H1 (cell line): ENCODE results near the gene PTGDS. TPM values are rescaled to one million over a fixed set of nuclear protein-coding genes. Genes with fewer than 3 reads are reported as not detected.

Source experiments
- CTCF ChIA-PET: fragments of 300-600 bp; sonication (Branson Sonifier 250); formaldehyde crosslinking; loops from one replicate; lab custom pipeline; 2021; ENCODE audit not compliant: partially characterized antibody; lab: Charles Lee
- POLR2A ChIA-PET: fragments of 300-600 bp; sonication (Branson Sonifier 250); formaldehyde crosslinking; loops from one replicate; lab custom pipeline; 2021; ENCODE audit warnings: inconsistent platforms; ENCODE audit not compliant: partially characterized antibody; lab: Charles Lee
- DNase-seq, 2 experiments: peaks; one replicate each; pipeline versions ENCODE4 v3.0.0 to v3.0.0-alpha.2; 2010 to 2022; ENCODE audit warnings: low spot score in 2 of 2, low read depth in 1 of 2, mixed read lengths in 1 of 2
- FAIRE-seq: peaks from 2 replicates; lab custom pipeline; 2011; peaks lifted over from hg19 to GRCh38; lab: Jason Lieb, UNC
- H2AFZ ChIP-seq: 2 replicates; pipeline ENCODE4 v1.8.1; 2012; ENCODE audit warnings: low read length, inconsistent platforms
- H2AK5ac ChIP-seq: 2 replicates; pipeline ENCODE4 v1.6.1; 2013; ENCODE audit warnings: low read depth, low read length
- H2BK120ac ChIP-seq: replicated peaks from 2 replicates; pipeline ENCODE3; 2013; ENCODE audit warnings: low read depth, low read length, inconsistent platforms
- H2BK12ac ChIP-seq: 2 replicates; pipeline ENCODE4 v1.6.1; 2013; ENCODE audit warnings: low read depth, low read length
- H2BK15ac ChIP-seq: 2 replicates; pipeline ENCODE4 v1.6.1; 2013; ENCODE audit warnings: low read length
- H2BK20ac ChIP-seq: 2 replicates; pipeline ENCODE4 v1.6.1; 2013; ENCODE audit warnings: low read length
- H2BK5ac ChIP-seq: 2 replicates; pipeline ENCODE4 v1.6.1; 2013; ENCODE audit warnings: low read depth, low read length
- H3K14ac ChIP-seq: 2 replicates; pipeline ENCODE4 v1.6.1; 2013; ENCODE audit warnings: inconsistent platforms; ENCODE audit not compliant: insufficient read length
- H3K18ac ChIP-seq: 2 replicates; pipeline ENCODE4 v1.6.1; 2013; ENCODE audit warnings: low read length; ENCODE audit errors: extremely low read depth
- H3K23ac ChIP-seq: 2 replicates; pipeline ENCODE4 v1.6.1; 2013; ENCODE audit warnings: inconsistent platforms; ENCODE audit not compliant: insufficient read length
- H3K23me2 ChIP-seq: 2 replicates; pipeline ENCODE4 v1.6.1; 2013; ENCODE audit warnings: low read depth, low read length
- H3K27ac ChIP-seq: 2 replicates; pipeline ENCODE4 v1.6.1; 2011; ENCODE audit warnings: low read depth, low read length, inconsistent platforms
- H3K27me3 ChIP-seq, 4 experiments: replicated peaks in 1 of 4; 1 replicate in 1 of 4; 2 replicates in 3 of 4; pipeline versions ENCODE4 v1.6.1 to v1.8.1; 2011 to 2013; ENCODE audit warnings: low read length in 3 of 4, mild to moderate bottlenecking in 3 of 4, inconsistent platforms in 2 of 4, mixed read lengths in 2 of 4, moderate library complexity in 1 of 4; ENCODE audit not compliant: control insufficient read depth in 3 of 4, insufficient read depth in 3 of 4; ENCODE audit errors: extremely low read depth in 1 of 4
- H3K36me3 ChIP-seq, 4 experiments: 2 replicates each; pipeline versions ENCODE4 v1.6.1 to v1.8.1; 2011 to 2013; ENCODE audit warnings: mild to moderate bottlenecking in 4 of 4, low read length in 3 of 4, moderate library complexity in 2 of 4, control low read depth in 1 of 4, inconsistent platforms in 1 of 4; ENCODE audit not compliant: insufficient read depth in 4 of 4, control insufficient read depth in 2 of 4
- H3K4ac ChIP-seq: replicated peaks from 2 replicates; pipeline ENCODE3; 2013; ENCODE audit warnings: low read length, low read depth, mixed read lengths, inconsistent platforms; ENCODE audit not compliant: insufficient read length
- H3K4me1 ChIP-seq, 4 experiments: replicated peaks in 1 of 4; 1 replicate in 1 of 4; 2 replicates in 3 of 4; pipeline versions ENCODE4 v1.6.1 to v1.8.1; 2011 to 2013; ENCODE audit warnings: low read length in 3 of 4, inconsistent platforms in 2 of 4, mixed read lengths in 1 of 4; ENCODE audit not compliant: insufficient read depth in 4 of 4, control insufficient read depth in 3 of 4
- H3K4me2 ChIP-seq, 2 experiments: 2 replicates each; pipeline versions ENCODE4 v1.6.1 to v1.8.1; 2011 to 2013; ENCODE audit warnings: low read depth in 2 of 2, low read length in 2 of 2, control low read depth in 1 of 2, inconsistent platforms in 1 of 2, mild to moderate bottlenecking in 1 of 2; ENCODE audit not compliant: insufficient read depth in 1 of 2
- H3K4me3 ChIP-seq, 4 experiments: fragments of 200-600, 300-600 bp in 1 of 4; sonication (generic), shearing (Covaris generic), sonication (Bioruptor Twin) in 1 of 4; 2 replicates each; pipeline versions ENCODE4 v1.5.1 to v1.8.1; 2011 to 2016; ENCODE audit warnings: low read length in 4 of 4, low read depth in 3 of 4, control low read depth in 2 of 4, inconsistent platforms in 2 of 4, mild to moderate bottlenecking in 2 of 4, mixed read lengths in 1 of 4, moderate library complexity in 1 of 4; ENCODE audit not compliant: insufficient read depth in 2 of 4; ENCODE audit errors: extremely low read depth in 1 of 4
- H3K56ac ChIP-seq: replicated peaks from 2 replicates; pipeline ENCODE3; 2013; ENCODE audit warnings: low read depth, mild to moderate bottlenecking, mixed read lengths, low read length, inconsistent platforms; ENCODE audit not compliant: insufficient read length
- H3K79me1 ChIP-seq: 2 replicates; pipeline ENCODE4 v1.6.1; 2013; ENCODE audit warnings: low read depth, low read length, control low read depth
- H3K79me2 ChIP-seq, 2 experiments: 2 replicates each; pipeline versions ENCODE4 v1.6.1 to v1.8.1; 2012 to 2013; ENCODE audit warnings: low read length in 2 of 2, mild to moderate bottlenecking in 2 of 2, inconsistent platforms in 1 of 2; ENCODE audit not compliant: insufficient read depth in 2 of 2, control insufficient read depth in 1 of 2
- H3K9ac ChIP-seq, 4 experiments: replicated peaks in 1 of 4; 1 replicate in 1 of 4; 2 replicates in 3 of 4; pipeline versions ENCODE4 v1.6.1 to v1.8.1; 2011 to 2013; ENCODE audit warnings: low read depth in 3 of 4, low read length in 3 of 4, control low read depth in 2 of 4, mild to moderate bottlenecking in 2 of 4, moderate library complexity in 2 of 4, inconsistent platforms in 1 of 4; ENCODE audit errors: extremely low read depth in 1 of 4
- H3K9me3 ChIP-seq, 2 experiments: 2 replicates each; pipeline versions ENCODE4 v1.6.1 to v1.8.1; 2012 to 2013; ENCODE audit warnings: mild to moderate bottlenecking in 2 of 2, moderate library complexity in 2 of 2, control low read depth in 1 of 2, inconsistent platforms in 1 of 2, low read depth in 1 of 2, low read length in 1 of 2, mixed read lengths in 1 of 2; ENCODE audit not compliant: insufficient read depth in 2 of 2
- H4K20me1 ChIP-seq, 2 experiments: replicated peaks in 1 of 2; 2 replicates each; pipeline versions ENCODE3 to v1.8.1; 2011 to 2013; ENCODE audit warnings: inconsistent platforms in 2 of 2, low read length in 2 of 2, mild to moderate bottlenecking in 1 of 2; ENCODE audit not compliant: insufficient read depth in 2 of 2, control insufficient read depth in 1 of 2
- H4K5ac ChIP-seq: 2 replicates; pipeline ENCODE4 v1.6.1; 2013; ENCODE audit warnings: low read length, low read depth, mixed read lengths, inconsistent platforms; ENCODE audit not compliant: insufficient read length
- H4K8ac ChIP-seq: 2 replicates; pipeline ENCODE4 v1.8.0; 2013; ENCODE audit warnings: mild to moderate bottlenecking, moderate library complexity, low read length, inconsistent platforms; ENCODE audit not compliant: insufficient read depth; ENCODE audit errors: extremely low read depth
- H4K91ac ChIP-seq: replicated peaks from 2 replicates; pipeline ENCODE3; 2013; ENCODE audit warnings: low read length, mixed read lengths, inconsistent platforms; ENCODE audit not compliant: insufficient read length
- CBX5 ChIP-seq: fragments of 300-800, 300-1000 bp; sonication (generic); IDR thresholded peaks from 2 replicates; pipeline ENCODE4 v1.7.1; 2016; ENCODE audit warnings: antibody characterized with exemption, low read length, low read depth
- E2F6 ChIP-seq: IDR thresholded peaks from 2 replicates; pipeline ENCODE4 v1.6.1; 2012; ENCODE audit warnings: inconsistent platforms
- GABPA ChIP-seq: IDR thresholded peaks from 2 replicates; pipeline ENCODE4 v1.6.1; 2011; ENCODE audit warnings: mild to moderate bottlenecking, low read length, moderate library complexity, borderline replicate concordance; ENCODE audit not compliant: insufficient read depth
- GTF2F1 ChIP-seq: IDR thresholded peaks from 2 replicates; pipeline ENCODE4 v1.6.1; 2012; ENCODE audit warnings: low read depth, low read length, improper control_type of control experiment, borderline replicate concordance
- JUN ChIP-seq: IDR thresholded peaks from 2 replicates; pipeline ENCODE4 v1.6.1; 2011; ENCODE audit warnings: low read depth, mild to moderate bottlenecking, improper control_type of control experiment, low read length
- SP2 ChIP-seq: IDR thresholded peaks from 2 replicates; pipeline ENCODE4 v1.6.1; 2012; ENCODE audit warnings: mild to moderate bottlenecking, low read length, inconsistent platforms
- SP4 ChIP-seq: IDR thresholded peaks from 2 replicates; pipeline ENCODE4 v1.6.1; 2012; ENCODE audit warnings: low read length, inconsistent platforms
- WGBS, 2 experiments: shearing (Covaris generic) in 1 of 2; methylation state at CpG; one replicate each; pipeline versions ENCODE4 v1.1.6 to v1.1.7; 2013 to 2015; ENCODE audit warnings: low lambda C conversion rate in 2 of 2, mixed read lengths in 2 of 2, inconsistent platforms in 1 of 2, low coverage in 1 of 2, missing lambda C conversion rate in 1 of 2; ENCODE audit not compliant: insufficient replicate concordance in 2 of 2, insufficient coverage in 1 of 2, insufficient read length in 1 of 2; ENCODE audit errors: extremely low coverage in 1 of 2, missing lambda C conversion rate in 1 of 2; 5-methylcytosine and 5-hydroxymethylcytosine counted together
- polyA plus RNA-seq, 7 experiments: library from polyadenylated mRNA; depleted of rRNA in 3 of 7; stranded (reverse) in 5 of 7; unstranded in 2 of 7; fragments of >200 nt in 5 of 7; fragments of 200-250 nt in 2 of 7; gene quantifications; 1 replicate in 5 of 7; 2 replicates in 1 of 7; 4 replicates in 1 of 7; pipeline versions ENCODE4 v1.2.1 to v1.2.3, GENCODE V29; 2011 to 2013; ENCODE audit warnings: missing spikeins in 2 of 7, mixed read lengths in 2 of 7
- total RNA-seq: library from RNA; stranded (reverse); fragmentation: NEBNext Ultra II Directional; extraction: Animal tissue kit (Norgen Biotek cat#: 25700); gene quantifications from 2 replicates; pipeline ENCODE4 v1.2.1, GENCODE V29; 2021

Gene PTGDS
- total and polyA plus RNA-seq, 2 of the 8 experiments (the other 6 are each of a cell fraction or from before 2014, with no cell fraction given), result 1.7 to 2.3 TPM

GRCh38 chr9:136965771-136966484 lies 11.4 kb upstream of the PTGDS start:
- 63% methylated on average over 23 of the region's 23 CpGs; no CpG with 5 or more reads in 1 of the 2 experiments for WGBS, 2 experiments
- H2BK15ac ChIP-seq, result no peak overlapping the region; the same call in 1 of the 2 replicates
- no peaks in the 10 kb centered on the region for H3K23me2 ChIP-seq
- H4K91ac ChIP-seq, result peak overlapping the region; percentile 80
- H3K4ac ChIP-seq, result peak overlapping the region; percentile 65
- no peaks in the 10 kb centered on the region for H3K9me3 ChIP-seq
- peak overlapping the region; percentile 90; the same call in 1 of the 2 replicates for H2AFZ ChIP-seq
- H4K5ac ChIP-seq, result peak overlapping the region; percentile 13
- peak overlapping the region; percentile 63; the same call in 1 of the 2 replicates for H2BK5ac ChIP-seq
- H2AK5ac ChIP-seq, result no peak overlapping the region
- H2BK12ac ChIP-seq, result peak overlapping the region; percentile 90; the same call in 1 of the 2 replicates
- no peak for FAIRE-seq
- ChIA-PET POLR2A (interaction anchor here (0.6 to 2.4 kb wide), 4 partner anchors 9 to 486 kb away, joined by 3 to 10 read pairs (median 4); no protein-coding TSS in a partner anchor), CTCF (interaction anchor here (0.7 to 9.4 kb wide), 8 partner anchors 10 to 70 kb away, joined by 3 to 38 read pairs (median 4); partner anchors contain the start of genes FUT7 and LCN12)
- no peak for DNase-seq
- H3K56ac ChIP-seq, result no peak overlapping the region
- H3K27me3 ChIP-seq, result no peaks in the 10 kb centered on the region
- no peak overlapping the region for H4K8ac ChIP-seq
- no peak overlapping the region for H3K27ac ChIP-seq
- no peaks in the 10 kb centered on the region for H4K20me1 ChIP-seq
- no peak overlapping the region for H2BK120ac ChIP-seq
- H3K4me2 ChIP-seq, result peak overlapping the region; percentile 27 to 38; a peak in 1 of 4 replicates
- no peaks in the 10 kb centered on the region for H3K36me3 ChIP-seq
- no peak overlapping the region for H3K14ac ChIP-seq
- peak overlapping the region; percentile 66; the same call in 1 of the 2 replicates for H2BK20ac ChIP-seq
- 0 out of 7 replicates have a peak overlapping the region, but pooled peaks of 1 of the 4 experiments have one; percentile 7 for H3K9ac ChIP-seq
- H3K18ac ChIP-seq, result peak overlapping the region; percentile 78
- no peak overlapping the region for H3K23ac ChIP-seq
- H3K79me1 ChIP-seq, result no peaks in the 10 kb centered on the region; the same call in 1 of the 2 replicates
- TF ChIP-seq JUN (no peak), GTF2F1 (no peak), E2F6 (peak; percentile 12; the same call in 1 of the 2 replicates), SP2 (no peak), SP4 (no peak), CBX5 (no peak), GABPA (no peak)
- H3K4me1 ChIP-seq, result peaks cover 0 to 7% (median 5%) of the 10 kb centered on the region in 4 experiments; a peak in 4 of 7 replicates
- no peaks in the 10 kb centered on the region for H3K79me2 ChIP-seq
- no peak overlapping the region for H3K4me3 ChIP-seq
